ENCODE measurements around the gene CTNND1.
"Not testable (repeated sequence)": the region's sequence is repeated elsewhere in the genome, so short reads cannot be mapped to it uniquely, and the experiment has no call there.

The CTNND1 gene, protein sequence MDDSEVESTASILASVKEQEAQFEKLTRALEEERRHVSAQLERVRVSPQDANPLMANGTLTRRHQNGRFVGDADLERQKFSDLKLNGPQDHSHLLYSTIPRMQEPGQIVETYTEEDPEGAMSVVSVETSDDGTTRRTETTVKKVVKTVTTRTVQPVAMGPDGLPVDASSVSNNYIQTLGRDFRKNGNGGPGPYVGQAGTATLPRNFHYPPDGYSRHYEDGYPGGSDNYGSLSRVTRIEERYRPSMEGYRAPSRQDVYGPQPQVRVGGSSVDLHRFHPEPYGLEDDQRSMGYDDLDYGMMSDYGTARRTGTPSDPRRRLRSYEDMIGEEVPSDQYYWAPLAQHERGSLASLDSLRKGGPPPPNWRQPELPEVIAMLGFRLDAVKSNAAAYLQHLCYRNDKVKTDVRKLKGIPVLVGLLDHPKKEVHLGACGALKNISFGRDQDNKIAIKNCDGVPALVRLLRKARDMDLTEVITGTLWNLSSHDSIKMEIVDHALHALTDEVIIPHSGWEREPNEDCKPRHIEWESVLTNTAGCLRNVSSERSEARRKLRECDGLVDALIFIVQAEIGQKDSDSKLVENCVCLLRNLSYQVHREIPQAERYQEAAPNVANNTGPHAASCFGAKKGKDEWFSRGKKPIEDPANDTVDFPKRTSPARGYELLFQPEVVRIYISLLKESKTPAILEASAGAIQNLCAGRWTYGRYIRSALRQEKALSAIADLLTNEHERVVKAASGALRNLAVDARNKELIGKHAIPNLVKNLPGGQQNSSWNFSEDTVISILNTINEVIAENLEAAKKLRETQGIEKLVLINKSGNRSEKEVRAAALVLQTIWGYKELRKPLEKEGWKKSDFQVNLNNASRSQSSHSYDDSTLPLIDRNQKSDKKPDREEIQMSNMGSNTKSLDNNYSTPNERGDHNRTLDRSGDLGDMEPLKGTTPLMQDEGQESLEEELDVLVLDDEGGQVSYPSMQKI
- total RNA-seq: 13.8 to 37.0 (median 22.9) reads per million in 17 experiments

DNA sequence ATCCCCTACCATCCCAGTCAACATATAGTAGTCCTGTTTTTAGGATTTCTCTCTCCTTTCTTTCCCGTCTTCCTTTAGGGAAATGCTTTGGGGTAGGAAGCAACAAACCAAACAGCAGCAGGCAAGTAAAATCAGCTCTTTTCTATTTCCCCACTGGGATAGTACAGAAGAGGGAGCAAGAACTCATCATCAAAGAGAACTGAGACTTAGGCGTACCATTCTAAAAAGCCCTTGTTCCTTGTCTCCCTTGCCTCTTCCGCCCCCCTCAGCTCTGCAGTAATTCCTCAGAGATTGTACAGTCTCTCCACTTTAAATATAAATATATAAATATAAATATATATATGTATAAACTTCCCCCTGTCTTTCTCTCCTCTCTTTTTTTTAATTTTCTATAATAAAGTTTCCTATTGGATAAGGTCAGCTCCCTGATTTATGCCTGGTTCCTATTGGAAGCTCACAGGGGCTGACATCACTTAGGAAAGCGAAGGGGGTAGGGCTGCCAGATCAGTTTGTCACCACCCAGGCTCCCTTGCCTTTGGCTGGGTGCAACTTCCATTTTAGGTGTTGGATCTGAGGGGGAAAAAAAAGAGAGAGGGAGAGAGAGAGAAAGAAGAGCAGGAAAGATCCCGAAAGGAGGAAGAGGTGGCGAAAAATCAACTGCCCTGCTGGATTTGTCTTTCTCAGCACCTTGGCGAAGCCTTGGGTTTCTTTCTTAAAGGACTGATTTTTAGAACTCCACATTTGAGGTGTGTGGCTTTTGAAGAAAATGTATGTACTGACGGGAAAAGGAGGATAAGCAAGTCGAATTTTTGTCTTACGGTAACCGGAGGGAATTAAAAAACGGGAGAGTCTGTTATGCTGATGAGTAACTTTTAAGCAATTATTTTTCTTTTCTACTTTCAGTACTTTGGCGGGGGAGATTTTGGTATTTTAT is at the start of gene CTNND1:
CTNND1 (plus strand) TSS at position 502 of the 934 bp plus-strand sequence. CDS start 29,677 bp downstream, outside the sequence.
- peak; percentile 92 to 97 (median 94) for DNase-seq

DNA sequence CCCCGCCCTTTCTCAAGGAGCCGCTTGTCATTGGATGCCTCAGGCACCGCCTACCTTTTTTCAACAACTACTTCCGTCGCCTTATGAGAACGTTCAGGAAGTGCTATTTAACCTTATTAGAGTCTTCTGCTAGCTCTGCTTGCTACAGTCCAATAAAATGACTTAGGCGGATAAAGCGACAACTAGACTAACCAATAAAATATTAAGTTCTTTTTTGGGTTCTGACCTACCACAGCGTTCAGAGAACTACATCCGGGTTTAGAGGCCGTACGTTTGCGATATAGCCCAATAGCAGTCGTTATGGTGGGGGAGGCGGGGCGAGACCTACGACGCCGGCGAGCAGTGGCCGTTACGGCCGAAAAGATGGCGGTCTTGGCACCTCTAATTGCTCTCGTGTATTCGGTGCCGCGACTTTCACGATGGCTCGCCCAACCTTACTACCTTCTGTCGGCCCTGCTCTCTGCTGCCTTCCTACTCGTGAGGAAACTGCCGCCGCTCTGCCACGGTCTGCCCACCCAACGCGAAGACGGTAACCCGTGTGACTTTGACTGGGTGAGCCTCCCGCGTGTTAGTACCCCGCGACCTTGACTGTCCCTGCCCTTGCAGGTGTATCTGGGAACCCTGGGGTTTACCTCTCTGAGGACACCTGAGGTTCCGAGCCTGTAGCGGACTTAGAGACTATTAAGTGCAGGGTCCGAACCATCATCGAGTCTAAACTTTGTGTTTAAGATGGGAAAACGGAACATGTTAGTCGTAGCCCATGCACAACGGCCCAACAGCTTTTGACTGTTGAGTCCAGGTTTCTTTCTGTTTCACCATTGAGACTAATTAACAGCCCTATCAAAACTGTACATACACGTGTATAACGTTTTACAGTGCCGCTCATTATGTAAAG is 49.1 kb upstream of the CTNND1 start, which contains the start of gene TMX2:
TMX2 (plus strand) TSS at position 338 of the 895 bp plus-strand sequence; CDS start at position 364, 26 bp downstream.
- peak; percentile 95 to 99 (median 96) for DNase-seq

DNA sequence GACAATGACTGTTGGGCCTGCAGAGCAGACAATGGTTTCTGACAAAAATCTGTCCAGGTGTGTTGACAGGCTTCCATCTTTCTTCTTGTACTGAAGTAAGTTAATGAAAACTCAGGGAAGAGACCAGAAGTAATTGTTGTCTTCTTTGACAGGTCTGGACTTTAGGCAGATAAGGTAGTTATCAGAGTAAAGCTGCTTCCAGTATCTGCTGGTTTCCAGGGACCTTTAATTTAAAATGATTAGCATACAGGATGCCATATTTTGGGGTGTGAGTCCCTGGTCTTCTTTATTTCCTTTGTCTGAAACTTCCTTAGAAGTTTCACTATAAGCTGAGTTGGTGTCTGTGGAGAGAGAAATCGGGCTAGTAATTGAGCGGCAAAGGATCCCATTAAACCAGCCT is 47.8 kb upstream of the CTNND1 start:
- no peak for DNase-seq

DNA sequence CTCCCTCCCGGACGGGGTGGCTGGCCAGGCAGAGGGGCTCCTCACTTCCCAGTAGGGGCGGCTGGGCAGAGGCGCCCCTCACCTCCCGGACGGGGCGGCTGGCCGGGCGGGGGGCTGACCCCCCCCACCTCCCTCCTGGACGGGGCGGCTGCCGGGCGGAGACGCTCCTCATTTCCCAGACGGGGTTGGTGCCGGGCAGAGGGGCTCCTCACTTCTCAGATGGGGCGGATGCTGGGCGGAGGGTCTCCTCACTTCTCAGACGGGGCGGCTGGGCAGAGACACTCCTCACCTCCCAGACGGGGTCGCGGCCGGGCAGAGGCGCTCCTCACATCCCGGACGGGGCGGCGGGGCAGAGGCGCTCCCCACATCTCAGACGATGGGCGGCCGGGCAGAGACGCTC is 44.9 kb upstream of the CTNND1 start:
- not testable (repeated sequence) for DNase-seq

DNA sequence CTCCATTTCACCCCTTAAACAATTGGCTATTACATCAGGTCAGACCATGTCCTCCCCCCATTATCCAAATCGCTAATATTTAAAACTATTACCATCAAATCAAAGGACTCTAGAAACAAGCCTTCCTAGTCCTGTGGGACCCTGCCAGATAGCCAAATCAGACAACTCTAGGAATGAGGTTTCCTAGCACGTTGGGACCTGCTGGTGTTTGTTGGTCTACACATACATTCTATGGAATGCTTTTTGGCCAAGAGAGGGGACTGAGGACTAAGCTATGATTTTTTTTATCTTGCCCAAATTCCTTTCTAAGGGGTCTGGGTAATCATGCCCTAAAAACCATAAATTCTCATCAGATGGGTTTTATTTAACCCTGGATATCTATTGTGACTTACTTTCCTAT is 34.4 kb upstream of the CTNND1 start:
- no peak for DNase-seq

DNA sequence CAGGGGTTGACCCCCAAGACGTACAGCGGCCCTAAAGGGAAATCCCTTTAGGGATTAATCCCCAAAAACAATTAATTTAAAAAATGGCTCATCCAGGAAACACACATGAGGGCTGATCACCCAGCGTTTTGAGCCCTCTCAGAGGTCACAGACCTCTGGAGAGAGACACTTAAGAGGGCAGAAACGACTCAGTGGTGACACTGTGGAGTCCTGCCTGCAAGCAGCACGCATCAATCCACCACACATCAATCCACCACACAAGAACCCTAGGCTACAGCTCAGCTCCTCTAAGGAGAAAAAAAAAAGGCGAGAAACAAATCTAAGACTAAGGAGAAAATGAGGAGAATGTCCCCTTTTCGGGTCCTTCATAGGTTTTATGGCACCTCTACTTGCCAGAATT is 32.8 kb upstream of the CTNND1 start:
- no peak for DNase-seq

DNA sequence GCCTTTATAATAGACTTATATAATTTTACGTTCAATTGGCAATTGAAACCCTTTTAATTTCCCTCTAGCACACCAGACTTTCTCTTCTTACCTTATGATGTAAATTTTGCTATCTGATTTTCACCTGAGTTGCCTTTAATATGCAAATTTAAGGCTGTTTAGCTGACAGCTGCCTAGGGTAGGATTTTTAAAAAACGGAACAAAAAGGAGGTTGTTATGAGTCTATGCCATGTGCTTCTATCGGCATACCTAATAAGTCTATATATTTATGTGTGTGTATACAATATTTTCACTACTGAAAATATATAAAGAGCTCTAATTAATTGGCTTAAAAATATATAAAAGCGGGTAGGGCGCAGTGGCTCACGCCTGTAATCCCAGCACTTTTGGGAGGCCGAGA is 32.1 kb upstream of the CTNND1 start:
- no peak for DNase-seq

DNA sequence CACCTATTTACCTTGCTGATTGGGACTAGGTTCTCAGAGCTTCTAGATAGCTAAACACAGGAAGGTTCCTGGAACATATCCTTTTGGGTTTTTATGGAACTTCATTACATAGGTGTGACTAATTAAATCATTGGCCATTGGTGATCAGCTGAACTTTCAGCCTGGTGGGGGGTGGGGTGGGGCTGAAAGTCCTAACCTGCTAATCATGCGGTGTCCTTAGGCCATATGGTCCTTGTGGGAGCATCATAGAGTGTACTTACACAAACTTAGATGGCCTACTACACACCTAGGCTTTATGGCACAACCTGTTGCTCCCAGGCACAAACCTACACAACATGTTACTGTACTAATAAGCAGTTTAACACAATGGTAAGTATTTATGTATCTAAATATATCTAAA is 28.9 kb upstream of the CTNND1 start:
- no peak for DNase-seq

DNA sequence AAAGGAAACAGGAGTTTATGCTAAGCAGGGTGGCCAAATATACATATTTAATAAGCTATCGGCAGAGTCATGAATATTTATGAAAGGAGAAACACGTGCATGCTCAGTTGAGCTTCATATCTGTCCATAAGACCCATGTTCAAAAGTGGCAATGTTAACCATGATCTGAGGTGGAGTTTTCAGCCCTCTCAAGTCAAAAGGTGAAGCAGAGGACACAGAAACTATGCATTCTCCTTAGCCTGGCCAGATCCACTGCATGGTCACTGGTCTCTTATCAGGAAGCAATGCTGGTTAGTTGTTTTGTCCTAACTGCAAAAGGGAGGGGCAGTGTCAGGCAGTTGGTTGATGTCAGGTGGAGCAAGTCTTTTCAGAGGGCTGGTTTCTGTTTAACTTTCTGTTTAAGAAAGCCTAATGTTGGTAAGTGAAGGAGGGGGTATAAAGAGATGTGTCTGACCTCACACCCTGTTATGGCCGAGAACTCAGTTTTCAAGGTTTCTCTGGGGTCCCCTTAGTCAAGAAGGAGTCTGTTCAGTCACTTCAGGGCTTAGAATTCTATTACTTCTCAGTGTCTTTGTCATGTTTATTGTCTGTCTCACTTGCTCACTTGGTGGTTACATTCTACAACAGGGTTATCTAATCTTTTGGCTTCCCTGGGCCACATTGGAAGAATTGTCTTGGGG is 25.8 kb upstream of the CTNND1 start:
- DNase-seq: no peak

DNA sequence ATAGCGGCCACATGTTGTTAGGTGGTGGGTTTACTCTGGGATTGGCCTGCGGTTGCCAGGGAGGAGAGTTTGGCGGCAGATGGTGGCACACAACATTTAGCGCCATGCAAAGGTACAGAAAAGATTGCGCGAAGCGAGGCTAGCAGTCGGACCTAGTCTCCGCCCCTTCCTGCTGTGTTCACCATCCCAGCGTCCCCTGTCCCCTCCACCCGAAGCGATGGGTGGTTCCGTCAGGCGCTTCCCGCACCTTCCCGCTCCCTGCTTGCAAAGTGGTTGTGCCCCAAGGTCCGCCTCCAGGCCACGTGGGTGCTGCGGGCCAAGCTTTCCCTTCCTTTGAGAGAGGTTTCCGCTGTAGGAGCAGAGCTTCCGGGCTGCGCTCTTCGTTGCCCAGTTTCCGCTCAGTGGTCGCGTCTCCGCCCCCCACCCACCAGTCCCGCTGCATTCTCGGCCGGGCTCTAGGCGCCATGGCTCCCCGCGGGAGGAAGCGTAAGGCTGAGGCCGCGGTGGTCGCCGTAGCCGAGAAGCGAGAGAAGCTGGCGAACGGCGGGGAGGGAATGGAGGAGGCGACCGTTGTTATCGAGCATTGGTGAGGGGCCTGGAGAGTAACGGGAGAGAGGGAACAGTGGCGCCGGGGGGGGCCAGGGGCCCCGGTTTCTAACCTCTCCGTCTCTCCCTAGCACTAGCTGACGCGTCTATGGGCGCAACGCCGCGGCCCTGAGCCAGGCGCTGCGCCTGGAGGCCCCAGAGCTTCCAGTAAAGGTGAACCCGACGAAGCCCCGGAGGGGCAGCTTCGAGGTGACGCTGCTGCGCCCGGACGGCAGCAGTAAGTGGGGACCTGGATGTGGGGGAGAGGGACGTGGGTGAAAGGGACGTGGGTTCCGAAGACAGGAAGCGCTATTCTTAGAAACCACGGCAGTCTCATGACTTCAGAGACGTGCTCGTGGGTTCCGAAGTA is 20.2 kb upstream of the CTNND1 start, which contains the start of gene SELENOH:
SELENOH (plus strand) TSS at position 360 of the 955 bp plus-strand sequence; CDS start at position 465, 105 bp downstream.
- peak; percentile 96 to 99 (median 98) for DNase-seq

DNA sequence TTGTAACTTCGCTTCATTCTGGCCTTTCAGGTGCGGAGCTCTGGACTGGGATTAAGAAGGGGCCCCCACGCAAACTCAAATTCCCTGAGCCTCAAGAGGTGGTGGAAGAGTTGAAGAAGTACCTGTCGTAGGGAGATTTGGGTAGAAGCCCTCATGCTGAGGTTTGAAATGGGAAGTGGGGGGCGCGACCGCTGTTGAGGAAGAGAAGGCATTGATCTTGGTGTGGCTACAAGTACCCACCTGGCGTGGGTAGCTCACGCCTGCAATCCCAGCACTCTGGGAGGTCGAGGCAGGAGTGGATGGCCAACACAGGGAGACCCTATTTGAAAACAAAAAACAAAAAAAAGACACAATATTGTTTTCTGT is 19.5 kb upstream of the CTNND1 start:
- peak in 1 of 4 experiments; percentile 3 for DNase-seq

DNA sequence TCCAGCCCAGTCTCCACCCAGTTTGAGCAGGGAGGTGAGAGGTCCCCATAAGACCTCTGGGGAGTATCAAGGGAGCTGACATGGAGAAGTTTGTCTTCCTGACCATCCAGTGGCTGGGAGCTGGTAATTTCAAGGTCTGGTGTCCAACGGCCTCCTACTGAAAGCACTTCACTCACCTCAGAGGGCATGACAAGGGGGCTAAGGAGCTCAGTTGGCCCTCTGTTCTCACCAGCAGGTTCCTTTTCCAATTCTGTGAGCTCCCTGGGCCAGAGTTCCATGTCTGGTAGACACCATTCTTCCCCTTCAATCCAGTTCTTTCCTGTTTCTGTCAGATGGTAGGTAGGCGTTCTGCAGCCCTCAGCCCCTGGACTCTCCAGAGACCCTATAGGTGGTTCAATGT is 17.2 kb upstream of the CTNND1 start:
- DNase-seq: no peak

DNA sequence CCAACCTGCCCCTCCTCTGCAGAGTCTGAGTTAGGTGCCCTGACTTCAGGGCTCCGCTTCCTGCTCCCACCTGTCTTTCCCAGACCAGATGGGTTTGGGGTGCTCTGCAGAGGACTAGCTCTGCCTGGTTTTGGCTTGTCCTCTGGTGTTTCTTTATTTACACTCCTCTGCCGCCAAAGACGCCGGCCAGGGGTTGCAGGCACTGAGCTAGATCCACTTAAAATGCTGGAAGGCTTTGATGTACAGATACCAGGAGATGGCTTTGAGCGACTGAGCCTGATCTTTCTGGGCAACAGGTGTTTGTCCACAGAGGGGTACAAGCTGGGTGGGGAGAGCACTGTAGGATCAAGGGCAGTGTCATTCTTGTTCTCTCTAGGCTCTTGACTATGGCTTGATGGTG is 16.4 kb upstream of the CTNND1 start:
- DNase-seq: no peak

DNA sequence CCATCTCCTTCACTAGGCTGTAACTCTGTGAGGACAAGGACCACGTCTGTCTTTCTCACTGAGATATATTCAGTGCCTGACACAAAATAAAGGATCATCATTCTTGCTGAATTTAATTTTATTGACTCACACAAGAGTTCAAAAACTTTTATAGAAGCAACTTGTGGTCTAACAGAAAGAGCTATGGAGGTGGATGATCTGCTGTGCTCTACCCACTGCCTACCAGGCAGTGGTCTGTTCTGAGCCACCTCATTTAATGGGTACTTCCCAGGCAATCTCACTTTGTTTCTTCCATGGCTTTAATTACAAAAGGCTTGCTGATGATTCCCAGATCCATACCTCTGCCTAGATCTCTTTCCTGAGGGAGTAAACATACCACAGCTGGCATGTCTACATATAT is 14.7 kb upstream of the CTNND1 start:
- no peak for DNase-seq

DNA sequence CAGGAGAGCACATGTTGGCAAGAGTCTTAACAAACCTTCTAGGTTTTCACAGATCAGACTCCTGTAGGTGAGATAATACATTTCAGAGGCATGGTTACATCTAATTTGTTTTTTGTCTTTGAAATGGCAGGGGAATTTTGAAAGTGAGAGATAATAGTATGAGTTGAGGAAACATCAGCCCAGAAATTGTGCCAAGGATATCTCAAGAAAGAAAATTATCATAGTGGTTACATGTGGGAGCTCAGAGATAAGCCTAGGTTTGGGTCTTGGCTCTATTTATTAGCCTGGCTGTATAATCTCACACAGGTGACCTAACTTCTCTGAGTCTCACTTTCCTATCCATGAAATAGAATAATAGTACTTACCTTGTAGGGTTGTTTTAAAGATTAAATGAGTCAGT is 10.4 kb upstream of the CTNND1 start:
- DNase-seq: no peak

DNA sequence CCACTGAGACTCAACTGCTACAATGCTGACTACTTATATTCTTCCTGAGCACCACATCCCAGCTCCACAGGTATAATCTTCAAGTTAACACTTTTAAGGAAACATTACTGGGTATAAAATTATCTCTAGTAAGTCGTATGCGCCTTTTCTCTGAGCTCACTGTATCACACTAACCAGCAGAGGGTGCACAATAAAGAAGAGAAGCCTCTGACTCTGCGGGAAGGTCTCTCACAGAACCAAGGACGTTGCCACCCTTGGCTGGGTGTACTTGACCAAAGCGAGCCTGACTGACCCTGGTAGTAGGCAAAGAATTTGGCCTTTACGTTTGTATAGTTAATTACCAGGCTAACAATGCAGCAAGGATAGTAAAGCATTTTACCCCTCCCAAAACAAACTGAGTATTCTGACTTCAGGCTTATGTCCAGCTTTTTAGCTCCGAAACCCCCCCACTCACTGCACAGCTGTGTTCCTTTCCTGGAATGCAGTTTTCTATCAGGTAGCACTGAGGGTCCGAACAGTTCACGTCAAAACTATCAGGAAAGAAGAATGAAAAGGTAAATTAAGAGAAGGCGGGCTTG is 9.8 kb upstream of the CTNND1 start, which contains the start of gene BTBD18:
BTBD18 (minus strand) TSS at position 144 of the 578 bp plus-strand sequence. CDS start 631 bp downstream, outside the sequence.
- DNase-seq: peak; percentile 34 to 63 (median 44)

DNA sequence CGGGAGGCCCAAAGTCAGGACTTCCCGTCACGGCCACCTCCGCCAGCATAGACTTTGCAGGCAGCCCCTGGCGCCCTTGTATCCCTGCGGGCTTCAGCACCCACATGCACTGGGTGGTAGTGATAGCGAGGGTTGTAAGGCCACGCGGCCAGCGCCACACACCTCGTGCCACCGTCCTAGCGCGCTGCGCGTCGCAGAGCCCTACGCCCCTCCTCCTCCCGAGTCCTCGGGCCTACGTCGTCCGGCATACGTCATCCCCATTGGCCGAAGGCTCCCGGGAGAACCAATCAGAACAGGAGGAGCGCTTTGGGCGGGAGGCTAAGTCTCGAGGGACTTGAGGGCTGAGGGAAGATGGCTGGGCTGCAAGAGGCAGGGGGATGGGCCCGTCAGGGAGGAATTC is 8.6 kb upstream of the CTNND1 start:
- no peak for DNase-seq

DNA sequence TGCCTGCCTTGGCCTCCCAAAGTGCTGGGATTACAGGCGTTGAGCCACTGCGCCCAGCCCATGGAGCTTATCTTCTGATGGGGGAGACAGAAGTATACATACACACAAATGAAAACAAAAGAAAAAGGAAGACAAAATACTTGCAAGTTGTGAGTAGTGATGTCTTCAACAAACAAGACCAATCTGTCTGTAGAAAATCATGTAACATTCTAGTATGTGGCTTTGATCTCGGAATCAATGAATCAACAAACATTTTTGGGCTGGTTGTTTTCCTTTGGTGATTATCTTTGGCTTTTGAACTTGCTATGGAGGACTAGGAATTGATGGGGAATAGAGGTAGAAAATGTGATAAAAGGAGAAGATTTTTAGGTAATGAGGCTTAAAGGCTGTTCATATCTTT is 3.4 kb upstream of the CTNND1 start:
- DNase-seq: no peak

All from suppressor macrophage (primary cell).